ENCODE data around the gene ACACA.

Gene ACACA

GRCh38 chr17:37131669-37132611, 274.7 kb downstream of the ACACA start:
- TF ChIP-seq, protein P1, sequence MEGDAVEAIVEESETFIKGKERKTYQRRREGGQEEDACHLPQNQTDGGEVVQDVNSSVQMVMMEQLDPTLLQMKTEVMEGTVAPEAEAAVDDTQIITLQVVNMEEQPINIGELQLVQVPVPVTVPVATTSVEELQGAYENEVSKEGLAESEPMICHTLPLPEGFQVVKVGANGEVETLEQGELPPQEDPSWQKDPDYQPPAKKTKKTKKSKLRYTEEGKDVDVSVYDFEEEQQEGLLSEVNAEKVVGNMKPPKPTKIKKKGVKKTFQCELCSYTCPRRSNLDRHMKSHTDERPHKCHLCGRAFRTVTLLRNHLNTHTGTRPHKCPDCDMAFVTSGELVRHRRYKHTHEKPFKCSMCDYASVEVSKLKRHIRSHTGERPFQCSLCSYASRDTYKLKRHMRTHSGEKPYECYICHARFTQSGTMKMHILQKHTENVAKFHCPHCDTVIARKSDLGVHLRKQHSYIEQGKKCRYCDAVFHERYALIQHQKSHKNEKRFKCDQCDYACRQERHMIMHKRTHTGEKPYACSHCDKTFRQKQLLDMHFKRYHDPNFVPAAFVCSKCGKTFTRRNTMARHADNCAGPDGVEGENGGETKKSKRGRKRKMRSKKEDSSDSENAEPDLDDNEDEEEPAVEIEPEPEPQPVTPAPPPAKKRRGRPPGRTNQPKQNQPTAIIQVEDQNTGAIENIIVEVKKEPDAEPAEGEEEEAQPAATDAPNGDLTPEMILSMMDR (IDR thresholded peaks at IDR 0.05; ENCODE audit: extremely low read depth, missing control alignments) = no peak
- no peak for DNase-seq (ENCODE audit: low spot score)

DNA sequence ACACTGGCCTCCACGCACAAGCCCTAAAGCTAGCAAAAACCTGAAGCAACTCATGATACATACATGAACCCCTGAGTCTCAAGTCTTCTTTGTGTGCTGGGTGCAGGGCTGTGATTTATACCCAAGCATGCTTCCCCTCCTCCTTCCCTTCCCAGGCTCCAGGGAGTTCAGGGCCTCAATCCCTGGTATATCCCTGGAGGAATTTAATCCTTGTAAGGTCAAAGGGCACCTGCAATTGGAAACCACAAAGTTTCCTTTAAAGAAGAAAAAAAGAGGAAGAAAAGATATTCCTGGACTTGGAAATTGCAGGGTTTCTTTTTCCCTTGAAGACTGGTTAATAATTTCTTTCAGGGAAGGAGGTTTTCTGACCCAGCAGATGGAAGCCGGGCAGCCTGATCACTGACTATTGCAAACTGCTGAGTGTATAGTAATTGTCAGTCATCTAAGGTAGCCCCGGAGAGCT, 275.6 kb downstream of the ACACA start:
- no peak for DNase-seq (ENCODE audit: low spot score)

DNA sequence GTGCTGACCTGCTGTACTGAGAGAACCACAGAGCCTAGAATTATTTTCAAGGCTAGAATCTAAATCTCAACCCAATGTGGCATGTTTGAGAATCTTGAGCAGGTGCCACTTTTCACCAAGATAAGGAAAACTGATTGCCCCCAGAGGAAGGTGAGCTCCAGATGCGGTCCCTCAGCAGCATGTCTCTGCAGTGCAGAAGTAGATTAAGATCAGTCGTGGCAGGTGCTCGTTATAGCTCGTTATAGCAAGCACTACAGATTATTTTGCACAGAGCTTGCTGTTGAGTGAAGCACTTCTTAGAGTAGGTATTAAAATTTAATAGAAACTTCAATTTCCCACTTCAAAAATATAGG, 281.8 kb downstream of the ACACA start:
- no peak for DNase-seq (ENCODE audit: low spot score)

More for the DNA sequence above, 275.6 kb downstream of the ACACA start:
- TF ChIP-seq, protein P1 (IDR thresholded peaks at IDR 0.05; ENCODE audit: extremely low read depth, missing control alignments) = no peak

DNA sequence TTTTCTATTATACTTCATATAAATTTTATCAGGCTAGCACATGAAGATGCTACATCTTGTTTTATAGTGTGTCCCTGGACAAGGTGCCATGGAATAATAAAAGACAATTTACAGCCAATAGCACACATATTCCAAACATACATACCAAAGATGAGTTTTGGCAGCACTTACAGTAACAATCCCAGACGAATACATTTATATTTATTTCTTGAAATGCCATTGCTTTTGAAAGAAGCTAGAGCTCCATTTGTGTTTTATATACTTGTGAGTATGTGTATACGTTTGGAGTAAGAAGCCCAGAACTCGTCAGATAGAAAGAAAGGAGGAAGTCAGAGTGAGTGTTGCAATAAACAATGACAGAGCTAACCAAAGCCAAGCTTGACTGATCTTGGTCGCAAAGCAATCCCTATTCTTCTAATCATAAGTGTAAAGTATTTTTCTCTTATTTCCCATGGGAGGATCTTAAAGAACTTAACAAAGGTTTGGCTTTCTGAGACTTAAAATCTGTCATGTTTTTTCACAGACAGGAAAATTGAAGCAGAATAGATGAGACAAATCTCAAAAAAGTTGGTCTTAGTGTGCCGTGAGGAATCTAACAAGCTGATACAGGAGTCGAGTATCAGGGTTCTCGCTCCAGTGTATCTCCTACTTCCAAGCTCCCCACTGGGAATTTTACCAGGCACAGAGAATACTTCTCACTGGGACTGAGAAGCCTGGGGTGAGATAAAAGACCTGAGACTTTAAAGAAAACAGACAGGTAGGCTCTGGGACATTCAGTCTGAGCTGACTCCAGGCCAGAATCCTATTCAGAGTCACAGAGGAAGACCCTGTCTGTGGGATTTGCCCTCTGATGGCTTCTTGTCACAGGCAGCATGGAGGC, 282.5 kb downstream of the ACACA start:
- no peak for DNase-seq (ENCODE audit: low spot score)
- TF ChIP-seq, protein P1 (IDR thresholded peaks at IDR 0.05; ENCODE audit: extremely low read depth, missing control alignments) = no peak

More for the DNA sequence above, 281.8 kb downstream of the ACACA start:
- TF ChIP-seq, protein P1 (IDR thresholded peaks at IDR 0.05; ENCODE audit: extremely low read depth, missing control alignments) = no peak

GRCh38 chr17:37123386-37123785, 283.2 kb downstream of the ACACA start:
- DNase-seq (ENCODE audit: low spot score) = no peak
- TF ChIP-seq, protein P1 (IDR thresholded peaks at IDR 0.05; ENCODE audit: extremely low read depth, missing control alignments) = no peak

GRCh38 chr17:37121616-37122015, 285.0 kb downstream of the ACACA start:
- DNase-seq (ENCODE audit: low spot score) = no peak
- TF ChIP-seq, protein P1 (IDR thresholded peaks at IDR 0.05; ENCODE audit: extremely low read depth, missing control alignments) = no peak

Measured in GM20000 (cell line).